ENCODE results near the gene ZBTB47.

DNA sequence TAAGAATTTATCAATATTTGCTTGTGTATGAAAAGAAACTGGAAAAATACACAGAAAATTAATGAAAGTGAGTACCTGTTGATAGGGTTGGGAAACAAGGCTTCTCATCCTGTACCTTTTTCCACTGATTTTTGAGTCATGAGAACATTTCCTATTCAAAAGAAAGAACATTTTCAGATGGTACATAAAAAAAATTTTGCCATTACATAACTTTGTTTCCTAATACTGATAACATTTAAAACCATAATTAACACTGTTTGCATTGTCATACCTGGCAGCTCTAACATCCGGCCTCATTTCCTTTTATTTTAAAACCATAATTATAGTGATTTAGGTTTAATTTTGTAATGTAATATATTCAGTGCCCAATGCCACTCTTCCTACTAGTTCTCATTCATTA, 41.3 kb upstream of the ZBTB47 start:
- no peak for TF ChIP-seq CTCF (IDR thresholded peaks at IDR 0.05; ENCODE audit: borderline replicate concordance, extremely low read depth, low read length, poor library complexity, severe bottlenecking)
- TF ChIP-seq EZH2 (IDR thresholded peaks at IDR 0.05; ENCODE audit: borderline replicate concordance, low read depth, low read length, severe bottlenecking), result no peak

Measured in DND-41 (cell line).